HFF-Myc (cell line): ENCODE data around the gene BABAM2.

Experiments
- DNase-seq: peaks from one replicate; pipeline ENCODE4 v3.0.0-alpha.2; 2011; ENCODE audit warnings: low read depth; ENCODE audit errors: extremely low read depth
- H3K4me3 ChIP-seq: replicated peaks from 2 replicates; pipeline ENCODE4 v1.5.1; 2011; ENCODE audit warnings: low read depth, mild to moderate bottlenecking, control low read depth, low read length
- CTCF ChIP-seq: IDR thresholded peaks from 2 replicates; pipeline ENCODE4 v1.5.1; 2012; ENCODE audit warnings: mild to moderate bottlenecking, low read depth, low read length, control low read depth; ENCODE audit errors: missing control alignments

Gene BABAM2

GRCh38 chr2:27953077-27953476 is 62.5 kb downstream of the BABAM2 start:
- no peak for TF ChIP-seq CTCF
- no peak overlapping the region for H3K4me3 ChIP-seq
- no peak for DNase-seq

- no peak for TF ChIP-seq CTCF
- no peak for DNase-seq
- H3K4me3 ChIP-seq, result no peak overlapping the region
These were observed 63.7 kb downstream of the BABAM2 start for GRCh38 chr2:27954221-27954673.

- DNase-seq, result peak; percentile 91
- H3K4me3 ChIP-seq, result no peak overlapping the region
These were observed 64.3 kb downstream of the BABAM2 start for GRCh38 chr2:27954771-27955383.

GRCh38 chr2:27955384-27956161 is 65.0 kb downstream of the BABAM2 start:
- H3K4me3 ChIP-seq, result no peak overlapping the region
- TF ChIP-seq CTCF, result no peak
- DNase-seq, result no peak

More at GRCh38 chr2:27954771-27955383, 64.3 kb downstream of the BABAM2 start:
- TF ChIP-seq CTCF, result peak; percentile 28

- H3K4me3 ChIP-seq, result no peak overlapping the region
- TF ChIP-seq CTCF, result no peak
- DNase-seq, result no peak
These were observed 66.4 kb downstream of the BABAM2 start for GRCh38 chr2:27956888-27957287.

- DNase-seq, result no peak
- no peak for TF ChIP-seq CTCF
These were observed 68.3 kb downstream of the BABAM2 start for GRCh38 chr2:27958711-27959378.

More at GRCh38 chr2:27958711-27959378, 68.3 kb downstream of the BABAM2 start:
- no peak overlapping the region for H3K4me3 ChIP-seq
